H1 (cell line): ENCODE results near the gene PRR33. TPM values are rescaled to one million over a fixed set of nuclear protein-coding genes. Genes with fewer than 3 reads are reported as not detected.

Source experiments
- CTCF ChIA-PET: fragments of 300-600 bp; sonication (Branson Sonifier 250); formaldehyde crosslinking; loops from one replicate; lab custom pipeline; 2021; ENCODE audit not compliant: partially characterized antibody; lab: Charles Lee
- POLR2A ChIA-PET: fragments of 300-600 bp; sonication (Branson Sonifier 250); formaldehyde crosslinking; loops from one replicate; lab custom pipeline; 2021; ENCODE audit warnings: inconsistent platforms; ENCODE audit not compliant: partially characterized antibody; lab: Charles Lee
- DNase-seq, 2 experiments: peaks; one replicate each; pipeline versions ENCODE4 v3.0.0 to v3.0.0-alpha.2; 2010 to 2022; ENCODE audit warnings: low spot score in 2 of 2, low read depth in 1 of 2, mixed read lengths in 1 of 2
- FAIRE-seq: peaks from 2 replicates; lab custom pipeline; 2011; peaks lifted over from hg19 to GRCh38; lab: Jason Lieb, UNC
- H2AFZ ChIP-seq: 2 replicates; pipeline ENCODE4 v1.8.1; 2012; ENCODE audit warnings: low read length, inconsistent platforms
- H2AK5ac ChIP-seq: 2 replicates; pipeline ENCODE4 v1.6.1; 2013; ENCODE audit warnings: low read depth, low read length
- H2BK120ac ChIP-seq: replicated peaks from 2 replicates; pipeline ENCODE3; 2013; ENCODE audit warnings: low read depth, low read length, inconsistent platforms
- H2BK12ac ChIP-seq: 2 replicates; pipeline ENCODE4 v1.6.1; 2013; ENCODE audit warnings: low read depth, low read length
- H2BK15ac ChIP-seq: 2 replicates; pipeline ENCODE4 v1.6.1; 2013; ENCODE audit warnings: low read length
- H2BK20ac ChIP-seq: 2 replicates; pipeline ENCODE4 v1.6.1; 2013; ENCODE audit warnings: low read length
- H2BK5ac ChIP-seq: 2 replicates; pipeline ENCODE4 v1.6.1; 2013; ENCODE audit warnings: low read depth, low read length
- H3K14ac ChIP-seq: 2 replicates; pipeline ENCODE4 v1.6.1; 2013; ENCODE audit warnings: inconsistent platforms; ENCODE audit not compliant: insufficient read length
- H3K18ac ChIP-seq: 2 replicates; pipeline ENCODE4 v1.6.1; 2013; ENCODE audit warnings: low read length; ENCODE audit errors: extremely low read depth
- H3K23ac ChIP-seq: 2 replicates; pipeline ENCODE4 v1.6.1; 2013; ENCODE audit warnings: inconsistent platforms; ENCODE audit not compliant: insufficient read length
- H3K23me2 ChIP-seq: 2 replicates; pipeline ENCODE4 v1.6.1; 2013; ENCODE audit warnings: low read depth, low read length
- H3K27ac ChIP-seq: 2 replicates; pipeline ENCODE4 v1.6.1; 2011; ENCODE audit warnings: low read depth, low read length, inconsistent platforms
- H3K27me3 ChIP-seq, 4 experiments: replicated peaks in 1 of 4; 1 replicate in 1 of 4; 2 replicates in 3 of 4; pipeline versions ENCODE4 v1.6.1 to v1.8.1; 2011 to 2013; ENCODE audit warnings: low read length in 3 of 4, mild to moderate bottlenecking in 3 of 4, inconsistent platforms in 2 of 4, mixed read lengths in 2 of 4, moderate library complexity in 1 of 4; ENCODE audit not compliant: control insufficient read depth in 3 of 4, insufficient read depth in 3 of 4; ENCODE audit errors: extremely low read depth in 1 of 4
- H3K36me3 ChIP-seq, 4 experiments: 2 replicates each; pipeline versions ENCODE4 v1.6.1 to v1.8.1; 2011 to 2013; ENCODE audit warnings: mild to moderate bottlenecking in 4 of 4, low read length in 3 of 4, moderate library complexity in 2 of 4, control low read depth in 1 of 4, inconsistent platforms in 1 of 4; ENCODE audit not compliant: insufficient read depth in 4 of 4, control insufficient read depth in 2 of 4
- H3K4ac ChIP-seq: replicated peaks from 2 replicates; pipeline ENCODE3; 2013; ENCODE audit warnings: low read length, low read depth, mixed read lengths, inconsistent platforms; ENCODE audit not compliant: insufficient read length
- H3K4me1 ChIP-seq, 4 experiments: replicated peaks in 1 of 4; 1 replicate in 1 of 4; 2 replicates in 3 of 4; pipeline versions ENCODE4 v1.6.1 to v1.8.1; 2011 to 2013; ENCODE audit warnings: low read length in 3 of 4, inconsistent platforms in 2 of 4, mixed read lengths in 1 of 4; ENCODE audit not compliant: insufficient read depth in 4 of 4, control insufficient read depth in 3 of 4
- H3K4me2 ChIP-seq, 2 experiments: 2 replicates each; pipeline versions ENCODE4 v1.6.1 to v1.8.1; 2011 to 2013; ENCODE audit warnings: low read depth in 2 of 2, low read length in 2 of 2, control low read depth in 1 of 2, inconsistent platforms in 1 of 2, mild to moderate bottlenecking in 1 of 2; ENCODE audit not compliant: insufficient read depth in 1 of 2
- H3K4me3 ChIP-seq, 4 experiments: fragments of 200-600, 300-600 bp in 1 of 4; sonication (generic), shearing (Covaris generic), sonication (Bioruptor Twin) in 1 of 4; 2 replicates each; pipeline versions ENCODE4 v1.5.1 to v1.8.1; 2011 to 2016; ENCODE audit warnings: low read length in 4 of 4, low read depth in 3 of 4, control low read depth in 2 of 4, inconsistent platforms in 2 of 4, mild to moderate bottlenecking in 2 of 4, mixed read lengths in 1 of 4, moderate library complexity in 1 of 4; ENCODE audit not compliant: insufficient read depth in 2 of 4; ENCODE audit errors: extremely low read depth in 1 of 4
- H3K56ac ChIP-seq: replicated peaks from 2 replicates; pipeline ENCODE3; 2013; ENCODE audit warnings: low read depth, mild to moderate bottlenecking, mixed read lengths, low read length, inconsistent platforms; ENCODE audit not compliant: insufficient read length
- H3K79me1 ChIP-seq: 2 replicates; pipeline ENCODE4 v1.6.1; 2013; ENCODE audit warnings: low read depth, low read length, control low read depth
- H3K79me2 ChIP-seq, 2 experiments: 2 replicates each; pipeline versions ENCODE4 v1.6.1 to v1.8.1; 2012 to 2013; ENCODE audit warnings: low read length in 2 of 2, mild to moderate bottlenecking in 2 of 2, inconsistent platforms in 1 of 2; ENCODE audit not compliant: insufficient read depth in 2 of 2, control insufficient read depth in 1 of 2
- H3K9ac ChIP-seq, 4 experiments: replicated peaks in 1 of 4; 1 replicate in 1 of 4; 2 replicates in 3 of 4; pipeline versions ENCODE4 v1.6.1 to v1.8.1; 2011 to 2013; ENCODE audit warnings: low read depth in 3 of 4, low read length in 3 of 4, control low read depth in 2 of 4, mild to moderate bottlenecking in 2 of 4, moderate library complexity in 2 of 4, inconsistent platforms in 1 of 4; ENCODE audit errors: extremely low read depth in 1 of 4
- H3K9me3 ChIP-seq, 2 experiments: 2 replicates each; pipeline versions ENCODE4 v1.6.1 to v1.8.1; 2012 to 2013; ENCODE audit warnings: mild to moderate bottlenecking in 2 of 2, moderate library complexity in 2 of 2, control low read depth in 1 of 2, inconsistent platforms in 1 of 2, low read depth in 1 of 2, low read length in 1 of 2, mixed read lengths in 1 of 2; ENCODE audit not compliant: insufficient read depth in 2 of 2
- H4K20me1 ChIP-seq, 2 experiments: replicated peaks in 1 of 2; 2 replicates each; pipeline versions ENCODE3 to v1.8.1; 2011 to 2013; ENCODE audit warnings: inconsistent platforms in 2 of 2, low read length in 2 of 2, mild to moderate bottlenecking in 1 of 2; ENCODE audit not compliant: insufficient read depth in 2 of 2, control insufficient read depth in 1 of 2
- H4K5ac ChIP-seq: 2 replicates; pipeline ENCODE4 v1.6.1; 2013; ENCODE audit warnings: low read length, low read depth, mixed read lengths, inconsistent platforms; ENCODE audit not compliant: insufficient read length
- H4K8ac ChIP-seq: 2 replicates; pipeline ENCODE4 v1.8.0; 2013; ENCODE audit warnings: mild to moderate bottlenecking, moderate library complexity, low read length, inconsistent platforms; ENCODE audit not compliant: insufficient read depth; ENCODE audit errors: extremely low read depth
- H4K91ac ChIP-seq: replicated peaks from 2 replicates; pipeline ENCODE3; 2013; ENCODE audit warnings: low read length, mixed read lengths, inconsistent platforms; ENCODE audit not compliant: insufficient read length
- ATF2 ChIP-seq: IDR thresholded peaks from 2 replicates; pipeline ENCODE4 v1.6.1; 2012; ENCODE audit warnings: low read length, inconsistent platforms
- ATF3 ChIP-seq: IDR thresholded peaks from 2 replicates; pipeline ENCODE4 v1.6.1; 2011; ENCODE audit warnings: low read depth, mild to moderate bottlenecking, low read length; ENCODE audit not compliant: insufficient read depth
- CEBPB ChIP-seq: IDR thresholded peaks from 2 replicates; pipeline ENCODE4 v1.6.1; 2012; ENCODE audit warnings: low read depth, low read length
- CTBP2 ChIP-seq: IDR thresholded peaks from 2 replicates; pipeline ENCODE4 v1.7.0; 2011; ENCODE audit warnings: borderline replicate concordance, mild to moderate bottlenecking, moderate library complexity, mixed read lengths, low read length; ENCODE audit not compliant: insufficient read depth, insufficient read length
- EZH2 ChIP-seq: fragments of 200-600 bp; sonication (generic); IDR thresholded peaks from 2 replicates; pipeline ENCODE4 v1.7.1; 2012; ENCODE audit warnings: low read depth, mild to moderate bottlenecking, moderate library complexity, low read length, inconsistent platforms; ENCODE audit not compliant: severe bottlenecking
- JUN ChIP-seq: IDR thresholded peaks from 2 replicates; pipeline ENCODE4 v1.6.1; 2011; ENCODE audit warnings: low read depth, mild to moderate bottlenecking, improper control_type of control experiment, low read length
- KDM5A ChIP-seq: fragments of 200-600 bp; IDR thresholded peaks from 2 replicates; pipeline ENCODE4 v1.7.1; 2012; ENCODE audit warnings: mild to moderate bottlenecking, low read length, inconsistent platforms, mixed read lengths
- NRF1 ChIP-seq: IDR thresholded peaks from 2 replicates; pipeline ENCODE4 v1.6.1; 2011; ENCODE audit warnings: mild to moderate bottlenecking, low read depth, low read length, improper control_type of control experiment
- SIN3A ChIP-seq, 2 experiments: IDR thresholded peaks in 1 of 2; conservative IDR thresholded peaks in 1 of 2; 2 replicates each; pipeline ENCODE4 v1.6.1; 2011 to 2012; ENCODE audit warnings: low read length in 2 of 2, improper control_type of control experiment in 1 of 2, low read depth in 1 of 2, mild to moderate bottlenecking in 1 of 2
- SP1 ChIP-seq: IDR thresholded peaks from 2 replicates; pipeline ENCODE4 v1.6.1; 2011; ENCODE audit warnings: low read depth, low read length
- TEAD4 ChIP-seq: IDR thresholded peaks from 2 replicates; pipeline ENCODE4 v1.6.1; 2012; ENCODE audit warnings: low read depth, low read length, inconsistent platforms, mixed read lengths
- WGBS, 2 experiments: shearing (Covaris generic) in 1 of 2; methylation state at CpG; one replicate each; pipeline versions ENCODE4 v1.1.6 to v1.1.7; 2013 to 2015; ENCODE audit warnings: low lambda C conversion rate in 2 of 2, mixed read lengths in 2 of 2, inconsistent platforms in 1 of 2, low coverage in 1 of 2, missing lambda C conversion rate in 1 of 2; ENCODE audit not compliant: insufficient replicate concordance in 2 of 2, insufficient coverage in 1 of 2, insufficient read length in 1 of 2; ENCODE audit errors: extremely low coverage in 1 of 2, missing lambda C conversion rate in 1 of 2; 5-methylcytosine and 5-hydroxymethylcytosine counted together
- polyA plus RNA-seq, 7 experiments: library from polyadenylated mRNA; depleted of rRNA in 3 of 7; stranded (reverse) in 5 of 7; unstranded in 2 of 7; fragments of >200 nt in 5 of 7; fragments of 200-250 nt in 2 of 7; gene quantifications; 1 replicate in 5 of 7; 2 replicates in 1 of 7; 4 replicates in 1 of 7; pipeline versions ENCODE4 v1.2.1 to v1.2.3, GENCODE V29; 2011 to 2013; ENCODE audit warnings: missing spikeins in 2 of 7, mixed read lengths in 2 of 7
- total RNA-seq: library from RNA; stranded (reverse); fragmentation: NEBNext Ultra II Directional; extraction: Animal tissue kit (Norgen Biotek cat#: 25700); gene quantifications from 2 replicates; pipeline ENCODE4 v1.2.1, GENCODE V29; 2021

The PRR33 gene
- total and polyA plus RNA-seq, 2 of the 8 experiments (the other 6 are each of a cell fraction or from before 2014, with no cell fraction given) = 0.02 TPM; not detected in 1

- H3K23me2 ChIP-seq = no peaks in the 10 kb centered on the region
- CTCF ChIA-PET = interaction anchor here (1.0 to 4.1 kb wide), 6 partner anchors 11 to 248 kb away, joined by 3 to 28 read pairs (median 8); no protein-coding TSS in a partner anchor
- POLR2A ChIA-PET = interaction anchor here (1.0 kb wide), 1 partner anchor 30 kb away, joined by 3 read pairs; no protein-coding TSS in a partner anchor
- no peak overlapping the region for H2BK15ac ChIP-seq
- H3K18ac ChIP-seq = no peak overlapping the region; the same call in 1 of the 2 replicates
- H3K79me1 ChIP-seq = no peaks in the 10 kb centered on the region
- no peak overlapping the region for H2BK20ac ChIP-seq
- peak overlapping the region; percentile 27; the same call in 1 of the 2 replicates for H2BK5ac ChIP-seq
- H3K9me3 ChIP-seq = no peaks in the 10 kb centered on the region
- no peak overlapping the region for H3K9ac ChIP-seq
- FAIRE-seq (no peak), DNase-seq (no peak)
- no peak overlapping the region for H2AK5ac ChIP-seq
- H3K27me3 ChIP-seq = peaks cover 0 to 3% (median 2%) of the 10 kb centered on the region in 4 experiments; a peak in 1 of 7 replicates
- no peaks in the 10 kb centered on the region for H3K36me3 ChIP-seq
- no peak overlapping the region for H3K23ac ChIP-seq
- peak overlapping the region; percentile 27; the same call in 1 of the 2 replicates for H2BK12ac ChIP-seq
- no peak overlapping the region for H4K8ac ChIP-seq
- H4K20me1 ChIP-seq = no peaks in the 10 kb centered on the region
- no peak overlapping the region for H3K4me3 ChIP-seq
- H3K56ac ChIP-seq = no peak overlapping the region
- WGBS, 2 experiments = 61% methylated on average over 9 of the region's 9 CpGs; no CpG with 5 or more reads in 1 of the 2 experiments
- no peak overlapping the region for H4K91ac ChIP-seq
- no peaks in the 10 kb centered on the region for H3K79me2 ChIP-seq
- H4K5ac ChIP-seq = no peak overlapping the region
- H3K27ac ChIP-seq = no peak overlapping the region
- H3K4ac ChIP-seq = no peak overlapping the region
- peak overlapping the region in 1 of 2 experiments; percentile 36; a peak in 2 of 4 replicates for H3K4me2 ChIP-seq
- no peak overlapping the region for H3K14ac ChIP-seq
- peaks cover 2 to 10% (median 6%) of the 10 kb centered on the region in 4 experiments; a peak in 6 of 7 replicates for H3K4me1 ChIP-seq
- H2BK120ac ChIP-seq = no peak overlapping the region
- H2AFZ ChIP-seq = peak overlapping the region; percentile 95; the same call in 1 of the 2 replicates
- TF ChIP-seq ATF2 (no peak), ATF3 (no peak), CEBPB (no peak), CTBP2 (no peak), JUN (no peak), NRF1 (no peak), TEAD4 (no peak), KDM5A (no peak), EZH2 (no peak), SIN3A (conservative IDR thresholded peaks at IDR 0.05 in 1 of 2, IDR thresholded peaks at IDR 0.05 in 1 of 2; ENCODE audit: low read depth in 1 of 2, low read length in 2 of 2) (no peak), SP1 (no peak)
These were observed 16.9 kb upstream of the PRR33 start for GRCh38 chr11:1908618-1909017.
